ENCODE data around the gene SMIM11. TPM values are rescaled to one million over a fixed set of nuclear protein-coding genes. Genes with fewer than 3 reads are reported as not detected.

Gene SMIM11
- polyA plus RNA-seq, 4 donors = 4.2 to 9.3 TPM; not detected in 2

GRCh38 chr21:34357889-34358288 is 17.4 kb upstream of the SMIM11 start:
- Histone ChIP-seq H3K36me3 (ENCODE audit: control insufficient read depth in 3 of 3, insufficient read depth in 2 of 3, low read depth in 1 of 3, low read length in 3 of 3) (no peaks in the 10 kb centered on the region), H3K9me3 (ENCODE audit: control insufficient read depth in 2 of 2, insufficient read depth in 1 of 2, low read depth in 1 of 2, low read length in 1 of 2) (no peaks in the 10 kb centered on the region), H3K4me1 (ENCODE audit: control insufficient read depth in 3 of 3, insufficient read depth in 2 of 3, low read depth in 1 of 3, low read length in 2 of 3) (peaks cover 0 to 3% (median 0%) of the 10 kb centered on the region in 3 donors), H3K27ac (ENCODE audit: low read depth in 1 of 3, low read length in 2 of 3) (no peak overlapping the region), H3K4me3 (ENCODE audit: low read depth in 1 of 3, low read length in 3 of 3) (no peak overlapping the region), H3K27me3 (ENCODE audit: control insufficient read depth in 3 of 3, insufficient read depth in 3 of 3, low read length in 3 of 3) (no peaks in the 10 kb centered on the region)
- DNase-seq (no peak), FAIRE-seq (no peak)
- WGBS, 3 donors = 89 to 95% (median 93%) methylated on average over 2 of the region's 2 CpGs

DNA sequence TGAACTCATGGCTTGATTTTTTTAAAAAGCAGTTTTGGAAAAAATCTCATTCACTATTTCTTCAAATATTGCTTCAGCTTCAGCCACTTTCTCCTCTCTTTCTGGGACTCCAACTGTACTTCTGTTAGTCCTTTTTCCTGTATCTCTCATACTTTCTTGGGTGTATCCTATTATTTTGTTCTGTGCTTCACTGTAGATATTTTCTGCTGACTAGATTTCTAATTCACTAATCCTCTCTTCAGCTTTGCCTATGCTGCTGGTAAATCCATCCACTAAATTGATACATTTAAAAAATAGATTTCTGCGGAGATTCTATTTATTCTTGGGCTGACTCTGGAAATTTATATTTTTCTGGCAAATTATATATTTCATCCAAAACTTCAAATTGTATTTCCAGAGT is 16.4 kb upstream of the SMIM11 start:
- DNase-seq = no peak
- Histone ChIP-seq H3K36me3 (ENCODE audit: control insufficient read depth in 3 of 3, insufficient read depth in 2 of 3, low read depth in 1 of 3, low read length in 3 of 3) (no peaks in the 10 kb centered on the region), H3K4me1 (ENCODE audit: control insufficient read depth in 3 of 3, insufficient read depth in 2 of 3, low read depth in 1 of 3, low read length in 2 of 3) (peaks cover 0 to 5% (median 0%) of the 10 kb centered on the region in 3 donors), H3K27me3 (ENCODE audit: control insufficient read depth in 3 of 3, insufficient read depth in 3 of 3, low read length in 3 of 3) (no peaks in the 10 kb centered on the region), H3K9me3 (ENCODE audit: control insufficient read depth in 2 of 2, insufficient read depth in 1 of 2, low read depth in 1 of 2, low read length in 1 of 2) (no peaks in the 10 kb centered on the region), H3K27ac (ENCODE audit: low read depth in 1 of 3, low read length in 2 of 3) (no peak overlapping the region), H3K4me3 (ENCODE audit: low read depth in 1 of 3, low read length in 3 of 3) (no peak overlapping the region)
- 39 to 97% (median 62%) methylated on average over 1 of the region's 1 CpG for WGBS, 3 donors
- FAIRE-seq = no peak

GRCh38 chr21:34360488-34361241 is 14.6 kb upstream of the SMIM11 start:
- 87 to 91% (median 89%) methylated on average over 12 of the region's 12 CpGs for WGBS, 3 donors
- no peak for DNase-seq
- no peak for FAIRE-seq
- Histone ChIP-seq H3K4me3 (ENCODE audit: low read depth in 1 of 3, low read length in 3 of 3) (no peak overlapping the region), H3K9me3 (ENCODE audit: control insufficient read depth in 2 of 2, insufficient read depth in 1 of 2, low read depth in 1 of 2, low read length in 1 of 2) (no peaks in the 10 kb centered on the region), H3K27me3 (ENCODE audit: control insufficient read depth in 3 of 3, insufficient read depth in 3 of 3, low read length in 3 of 3) (no peaks in the 10 kb centered on the region), H3K4me1 (ENCODE audit: control insufficient read depth in 3 of 3, insufficient read depth in 2 of 3, low read depth in 1 of 3, low read length in 2 of 3) (peaks cover 0 to 10% (median 0%) of the 10 kb centered on the region in 3 donors), H3K36me3 (ENCODE audit: control insufficient read depth in 3 of 3, insufficient read depth in 2 of 3, low read depth in 1 of 3, low read length in 3 of 3) (no peaks in the 10 kb centered on the region), H3K27ac (ENCODE audit: low read depth in 1 of 3, low read length in 2 of 3) (no peak overlapping the region)

DNA sequence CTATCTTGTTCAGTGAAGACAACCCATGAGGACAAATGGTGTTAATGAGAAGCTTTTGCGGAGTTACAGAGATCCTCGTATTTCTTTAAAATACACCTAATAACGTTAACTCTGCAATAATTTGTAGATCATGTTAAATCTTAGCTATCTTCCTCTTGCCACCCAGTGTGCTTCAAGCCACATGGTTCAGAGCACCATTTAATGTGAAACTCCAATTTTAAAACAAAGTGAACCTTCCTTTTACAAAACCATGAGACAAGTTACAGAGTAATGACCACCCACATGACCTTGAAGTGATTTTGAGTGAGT is 13.2 kb upstream of the SMIM11 start:
- H3K27me3 ChIP-seq (ENCODE audit: control insufficient read depth in 3 of 3, insufficient read depth in 3 of 3, low read length in 3 of 3) = no peaks in the 10 kb centered on the region
- FAIRE-seq = no peak
- no peak overlapping the region for H3K4me3 ChIP-seq (ENCODE audit: low read depth in 1 of 3, low read length in 3 of 3)
- peaks cover 0 to 10% (median 0%) of the 10 kb centered on the region in 3 donors for H3K4me1 ChIP-seq (ENCODE audit: control insufficient read depth in 3 of 3, insufficient read depth in 2 of 3, low read depth in 1 of 3, low read length in 2 of 3)
- 20 to 27% (median 25%) methylated on average over 3 of the region's 3 CpGs for WGBS, 3 donors
- no peak for DNase-seq
- no peaks in the 10 kb centered on the region for H3K9me3 ChIP-seq (ENCODE audit: control insufficient read depth in 2 of 2, insufficient read depth in 1 of 2, low read depth in 1 of 2, low read length in 1 of 2)
- H3K27ac ChIP-seq (ENCODE audit: low read depth in 1 of 3, low read length in 2 of 3) = no peak overlapping the region
- H3K36me3 ChIP-seq (ENCODE audit: control insufficient read depth in 3 of 3, insufficient read depth in 2 of 3, low read depth in 1 of 3, low read length in 3 of 3) = no peaks in the 10 kb centered on the region

- Histone ChIP-seq H3K4me1 (ENCODE audit: control insufficient read depth in 3 of 3, insufficient read depth in 2 of 3, low read depth in 1 of 3, low read length in 2 of 3) (peaks cover 0 to 10% (median 0%) of the 10 kb centered on the region in 3 donors), H3K27ac (ENCODE audit: low read depth in 1 of 3, low read length in 2 of 3) (no peak overlapping the region), H3K36me3 (ENCODE audit: control insufficient read depth in 3 of 3, insufficient read depth in 2 of 3, low read depth in 1 of 3, low read length in 3 of 3) (no peaks in the 10 kb centered on the region), H3K27me3 (ENCODE audit: control insufficient read depth in 3 of 3, insufficient read depth in 3 of 3, low read length in 3 of 3) (no peaks in the 10 kb centered on the region), H3K4me3 (ENCODE audit: low read depth in 1 of 3, low read length in 3 of 3) (no peak overlapping the region), H3K9me3 (ENCODE audit: control insufficient read depth in 2 of 2, insufficient read depth in 1 of 2, low read depth in 1 of 2, low read length in 1 of 2) (no peaks in the 10 kb centered on the region)
- WGBS, 3 donors = 96 to 99% (median 98%) methylated on average over 3 of the region's 3 CpGs
- FAIRE-seq (no peak), DNase-seq (no peak)
Measured at GRCh38 chr21:34362670-34363069, 12.6 kb upstream of the SMIM11 start.

GRCh38 chr21:34363733-34364132 is 11.6 kb upstream of the SMIM11 start, which contains the start of gene KCNE2:
Gene KCNE2, plus strand, starts transcription at chr21:34364006. Its CDS starts 6,473 bp downstream, at chr21:34370479.
- Histone ChIP-seq H3K27ac (ENCODE audit: low read depth in 1 of 3, low read length in 2 of 3) (no peak within 1 kb of the TSS), H3K4me1 (ENCODE audit: control insufficient read depth in 3 of 3, insufficient read depth in 2 of 3, low read depth in 1 of 3, low read length in 2 of 3) (peaks cover 0 to 10% (median 0%) of the 10 kb centered on the region in 3 donors), H3K36me3 (ENCODE audit: control insufficient read depth in 3 of 3, insufficient read depth in 2 of 3, low read depth in 1 of 3, low read length in 3 of 3) (no peaks in the 10 kb centered on the region), H3K9me3 (ENCODE audit: control insufficient read depth in 2 of 2, insufficient read depth in 1 of 2, low read depth in 1 of 2, low read length in 1 of 2) (no peaks in the 10 kb centered on the region), H3K4me3 (ENCODE audit: low read depth in 1 of 3, low read length in 3 of 3) (no peak within 1 kb of the TSS), H3K27me3 (ENCODE audit: control insufficient read depth in 3 of 3, insufficient read depth in 3 of 3, low read length in 3 of 3) (no peaks in the 10 kb centered on the region)
- 31 to 76% (median 45%) methylated on average over 3 of the region's 3 CpGs for WGBS, 3 donors
- FAIRE-seq (no peak), DNase-seq (peak; percentile 13)

DNA sequence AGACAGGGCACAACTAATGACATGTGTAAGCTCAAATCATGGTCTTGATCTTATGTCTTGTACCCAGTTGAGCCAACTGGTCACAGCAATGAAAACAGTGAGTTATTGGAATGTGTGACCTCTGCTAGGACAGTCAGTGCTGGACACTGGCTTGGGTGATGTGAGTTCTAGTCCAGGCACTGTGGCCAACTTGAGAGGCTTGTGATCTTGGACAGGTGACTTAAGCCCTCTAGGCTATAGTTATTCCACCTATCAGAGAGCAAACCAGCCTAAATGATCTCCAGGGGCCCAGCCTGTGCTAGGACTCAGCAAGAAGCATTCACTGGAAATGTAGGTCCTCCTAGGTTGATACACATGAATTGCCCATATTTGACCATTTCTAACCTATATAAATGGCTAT is 10.4 kb upstream of the SMIM11 start:
- Histone ChIP-seq H3K4me3 (ENCODE audit: low read depth in 1 of 3, low read length in 3 of 3) (no peak overlapping the region), H3K27me3 (ENCODE audit: control insufficient read depth in 3 of 3, insufficient read depth in 3 of 3, low read length in 3 of 3) (no peaks in the 10 kb centered on the region), H3K4me1 (ENCODE audit: control insufficient read depth in 3 of 3, insufficient read depth in 2 of 3, low read depth in 1 of 3, low read length in 2 of 3) (peaks cover 0 to 10% (median 0%) of the 10 kb centered on the region in 3 donors), H3K27ac (ENCODE audit: low read depth in 1 of 3, low read length in 2 of 3) (no peak overlapping the region), H3K9me3 (ENCODE audit: control insufficient read depth in 2 of 2, insufficient read depth in 1 of 2, low read depth in 1 of 2, low read length in 1 of 2) (no peaks in the 10 kb centered on the region), H3K36me3 (ENCODE audit: control insufficient read depth in 3 of 3, insufficient read depth in 2 of 3, low read depth in 1 of 3, low read length in 3 of 3) (no peaks in the 10 kb centered on the region)
- peak in 1 of 2 donors; percentile 25 for DNase-seq
- FAIRE-seq = no peak

- FAIRE-seq = no peak
- no peaks in the 10 kb centered on the region for H3K9me3 ChIP-seq (ENCODE audit: control insufficient read depth in 2 of 2, insufficient read depth in 1 of 2, low read depth in 1 of 2, low read length in 1 of 2)
- H3K4me1 ChIP-seq (ENCODE audit: control insufficient read depth in 3 of 3, insufficient read depth in 2 of 3, low read depth in 1 of 3, low read length in 2 of 3) = peaks cover 0 to 10% (median 0%) of the 10 kb centered on the region in 3 donors
- no peak for DNase-seq
- H3K27me3 ChIP-seq (ENCODE audit: control insufficient read depth in 3 of 3, insufficient read depth in 3 of 3, low read length in 3 of 3) = no peaks in the 10 kb centered on the region
- 33 to 62% (median 42%) methylated on average over 6 of the region's 6 CpGs for WGBS, 3 donors
- H3K4me3 ChIP-seq (ENCODE audit: low read depth in 1 of 3, low read length in 3 of 3) = no peak overlapping the region
- no peak overlapping the region for H3K27ac ChIP-seq (ENCODE audit: low read depth in 1 of 3, low read length in 2 of 3)
- H3K36me3 ChIP-seq (ENCODE audit: control insufficient read depth in 3 of 3, insufficient read depth in 2 of 3, low read depth in 1 of 3, low read length in 3 of 3) = no peaks in the 10 kb centered on the region
Measured at GRCh38 chr21:34365809-34366208, 9.5 kb upstream of the SMIM11 start.

Measured in small intestine (tissue), 7 donors.